Measurements from ENCODE around the gene CCDC88C.
A peak's percentile ranks its signal among the peaks of the same experiment; 100 is the strongest.
"Not testable (repeated sequence)": the region's sequence is repeated elsewhere in the genome, so short reads cannot be mapped to it uniquely, and the experiment has no call there.

Gene CCDC88C

DNA sequence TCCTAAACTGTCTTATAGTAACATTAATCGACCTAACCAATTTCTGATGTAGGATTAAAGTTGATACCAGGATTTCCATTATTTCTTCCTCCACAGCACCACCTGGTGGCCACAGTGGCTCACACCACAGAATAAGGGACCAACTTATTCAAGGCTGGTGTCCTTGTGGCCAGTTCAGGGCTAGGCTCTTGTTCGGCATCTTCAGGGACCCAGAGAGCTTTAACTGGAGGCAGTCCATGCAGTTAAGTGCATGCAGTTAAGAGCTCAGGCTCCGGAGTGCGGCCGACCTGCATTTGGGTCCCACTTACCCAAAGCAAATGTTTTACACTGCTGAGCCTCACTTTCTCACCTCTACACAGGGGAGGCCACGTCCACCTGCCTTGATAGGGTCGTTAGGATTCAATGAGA is 131.1 kb downstream of the CCDC88C start:
- DNase-seq (ENCODE audit: low read depth) = peak; percentile 43

DNA sequence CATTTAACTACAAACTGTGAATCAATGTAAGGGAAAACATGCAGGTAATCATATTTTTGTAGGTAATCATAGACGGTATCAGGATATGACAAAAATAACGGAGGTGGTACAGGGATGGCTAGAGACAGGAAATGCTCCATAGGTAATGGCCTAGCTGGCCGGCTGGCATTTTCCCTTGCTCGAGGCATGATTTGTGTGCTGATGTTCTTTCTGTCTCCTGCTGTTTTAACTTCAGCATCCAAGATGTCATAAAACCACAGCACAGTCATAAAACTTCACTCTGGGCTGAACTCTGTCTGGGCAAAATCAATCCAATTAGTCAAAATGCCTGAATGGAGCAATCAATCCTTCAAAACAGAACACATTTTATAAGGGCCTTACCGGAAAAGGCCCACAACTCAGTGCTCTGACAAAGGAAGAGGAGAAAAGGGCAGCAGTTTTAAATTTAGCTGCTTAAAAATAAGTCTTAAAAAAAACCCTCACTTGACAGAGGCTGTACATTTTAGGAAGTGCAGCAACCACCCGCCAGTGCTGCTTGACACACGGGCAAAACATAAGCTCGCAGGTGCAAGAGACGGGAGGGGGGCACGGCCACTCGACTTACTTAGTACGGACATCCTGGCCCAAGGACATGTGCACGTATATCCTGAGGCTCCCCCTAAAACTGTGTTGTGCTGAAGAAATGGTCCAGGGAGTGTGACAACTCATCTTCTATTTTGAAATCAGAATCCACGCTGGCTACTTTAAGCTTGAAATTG is 132.7 kb downstream of the CCDC88C start:
- no peak for DNase-seq (ENCODE audit: low read depth)

DNA sequence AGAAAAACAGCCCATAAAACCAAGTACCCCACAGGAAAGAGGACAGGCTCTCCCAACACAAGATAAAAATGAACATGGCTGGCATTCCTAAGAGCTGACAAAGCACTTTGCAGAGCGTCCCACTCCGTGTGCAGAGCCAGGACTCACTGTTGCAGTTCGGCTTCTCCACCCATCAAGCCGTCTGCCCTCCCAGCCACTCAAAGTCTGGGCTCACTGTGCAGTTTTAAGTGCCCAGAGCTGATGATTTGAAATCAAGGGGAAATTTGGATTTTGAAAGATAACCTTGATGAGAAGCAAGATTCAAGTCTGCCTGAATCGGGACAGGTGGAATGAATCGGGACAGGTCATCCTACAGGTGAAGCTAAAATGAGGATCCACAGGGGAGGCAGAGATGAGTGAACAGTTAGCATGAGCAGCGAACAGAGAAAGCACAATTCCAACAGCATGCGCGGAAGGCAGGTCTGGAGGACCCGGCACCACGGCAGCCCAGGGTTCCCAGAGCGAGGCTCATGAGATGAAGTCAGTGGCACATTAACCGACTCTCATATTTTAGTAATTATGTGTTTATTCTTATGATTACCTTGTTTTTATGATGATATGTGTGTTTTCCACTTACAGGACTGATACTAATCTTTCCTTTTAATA is 133.4 kb downstream of the CCDC88C start:
- peak; percentile 51 for DNase-seq (ENCODE audit: low read depth)

DNA sequence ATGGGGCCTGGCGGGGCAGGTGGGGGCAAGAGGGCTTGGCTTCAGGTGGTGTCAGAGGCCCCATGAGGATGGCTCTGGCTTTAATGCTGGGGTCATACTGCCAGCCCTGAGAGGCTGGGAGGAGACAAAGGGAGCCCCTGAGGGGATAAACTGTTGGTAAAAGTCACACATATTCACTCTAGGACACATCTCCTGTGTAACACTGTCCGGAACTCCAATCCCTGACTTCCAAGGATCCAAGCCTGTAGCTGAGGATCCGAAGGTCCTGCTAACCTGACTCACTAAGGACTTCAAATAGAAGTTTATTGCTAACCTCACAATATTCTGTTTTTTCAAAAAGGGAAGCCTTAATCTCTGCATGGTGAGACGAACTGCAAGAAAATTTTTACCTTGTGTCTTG is 134.0 kb downstream of the CCDC88C start:
- DNase-seq (ENCODE audit: low read depth) = no peak

DNA sequence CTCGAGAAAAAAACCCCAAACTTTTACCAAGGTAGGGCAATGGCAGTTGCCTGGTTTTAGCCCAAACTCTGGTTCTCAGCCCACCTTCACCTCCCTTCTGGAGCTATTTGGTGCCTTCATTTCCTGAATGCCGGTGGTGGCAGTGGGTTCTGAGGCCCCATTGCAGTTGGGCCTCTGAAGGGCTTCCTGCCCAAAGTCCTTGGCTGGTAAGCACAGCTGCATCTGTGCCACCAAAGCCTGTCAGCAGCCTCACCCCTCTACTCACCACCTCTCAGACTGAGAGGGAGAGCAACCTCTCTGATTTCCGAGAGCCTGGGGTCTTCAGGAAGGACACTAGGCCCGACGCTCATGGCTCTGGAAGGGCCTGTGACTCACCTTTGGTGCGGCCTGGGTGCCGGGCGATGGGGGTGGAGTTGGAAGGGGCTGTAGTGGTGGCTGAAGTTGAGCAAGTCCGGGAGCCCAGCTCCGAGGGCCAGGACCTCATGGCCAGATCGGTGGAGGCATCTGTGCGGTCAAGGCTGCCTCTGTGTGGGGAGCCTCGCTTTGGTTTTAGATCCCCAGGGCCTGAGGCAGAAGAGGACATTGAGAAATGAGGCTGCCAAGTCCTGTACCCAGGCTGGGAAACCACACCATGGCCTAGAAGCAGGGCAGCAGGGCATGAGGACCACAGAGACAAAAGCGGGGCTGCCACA is 134.5 kb downstream of the CCDC88C start:
- DNase-seq (ENCODE audit: low read depth) = no peak

DNA sequence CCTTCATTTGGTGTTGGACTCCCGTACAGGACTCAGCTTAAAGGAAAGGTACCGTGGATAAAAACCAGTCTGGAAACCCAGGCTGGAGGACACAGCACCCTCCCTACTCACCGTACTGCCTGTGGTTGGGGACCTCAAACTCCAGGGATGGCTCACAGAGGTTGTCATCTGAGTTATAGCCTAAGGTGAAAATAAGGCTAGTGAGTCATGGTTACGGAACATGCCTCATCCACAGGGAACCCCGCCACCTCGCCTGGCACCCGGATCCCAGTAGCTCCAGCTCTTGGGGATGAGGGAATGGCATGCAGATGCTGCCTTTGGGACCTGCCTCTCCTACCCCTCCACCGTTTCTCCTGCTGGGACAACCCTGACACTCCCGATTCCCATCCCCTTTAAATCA is 136.3 kb downstream of the CCDC88C start:
- no peak for DNase-seq (ENCODE audit: low read depth)

DNA sequence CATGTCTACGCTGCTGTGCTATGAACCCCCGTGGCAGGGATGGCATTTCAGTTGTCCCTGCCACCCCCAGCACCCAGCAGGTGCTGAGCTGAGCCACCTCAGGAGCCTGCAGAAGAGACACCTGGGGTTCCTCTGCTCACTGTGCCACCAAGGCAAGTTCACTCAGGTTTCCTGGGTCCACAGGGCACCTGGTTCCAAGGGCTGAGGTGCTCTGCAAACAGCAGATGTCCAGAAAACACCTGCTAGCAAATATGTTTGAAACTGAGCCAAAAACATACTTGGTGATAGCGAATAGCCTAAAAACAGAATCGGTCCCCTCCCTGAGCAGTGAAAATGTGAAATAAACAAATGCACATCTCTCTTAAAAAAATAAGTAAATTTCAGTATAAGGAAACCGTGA is 137.5 kb downstream of the CCDC88C start:
- DNase-seq (ENCODE audit: low read depth) = no peak

DNA sequence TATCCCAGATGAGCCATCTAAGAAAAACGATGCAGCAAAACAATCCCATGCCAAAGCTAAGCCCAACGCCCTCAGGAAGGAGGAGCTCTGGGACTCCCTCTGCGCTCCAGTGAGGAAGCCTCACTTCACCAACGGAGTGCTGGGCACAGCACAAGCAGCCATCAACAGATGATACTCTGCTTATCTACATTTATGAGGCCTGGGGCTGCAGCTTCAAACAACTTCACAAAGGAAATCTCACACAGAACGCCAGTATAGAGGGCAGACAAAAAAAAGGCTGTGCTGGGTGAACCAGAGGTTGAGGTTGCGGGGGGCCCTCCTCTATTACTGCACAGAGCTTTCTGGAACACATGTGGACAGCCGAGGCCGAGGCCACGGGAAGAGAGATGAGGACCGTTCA is 138.3 kb downstream of the CCDC88C start:
- DNase-seq (ENCODE audit: low read depth) = no peak

DNA sequence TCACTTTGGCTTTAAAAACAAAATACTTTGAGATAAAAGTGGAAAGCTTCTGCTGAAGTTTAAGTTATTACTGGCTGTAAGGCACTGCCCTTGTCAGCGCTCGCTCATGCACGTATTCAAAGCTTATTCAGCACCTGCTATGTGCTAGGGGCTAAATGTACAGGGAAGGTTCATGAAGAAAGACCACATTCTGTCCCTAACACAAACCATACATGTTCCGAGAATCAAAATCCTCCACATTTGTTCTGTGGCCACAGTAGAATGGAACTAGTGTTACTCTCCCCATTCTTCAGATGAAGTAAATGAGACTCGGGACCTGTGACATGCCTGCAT is 139.3 kb downstream of the CCDC88C start:
- DNase-seq (ENCODE audit: low read depth) = no peak

DNA sequence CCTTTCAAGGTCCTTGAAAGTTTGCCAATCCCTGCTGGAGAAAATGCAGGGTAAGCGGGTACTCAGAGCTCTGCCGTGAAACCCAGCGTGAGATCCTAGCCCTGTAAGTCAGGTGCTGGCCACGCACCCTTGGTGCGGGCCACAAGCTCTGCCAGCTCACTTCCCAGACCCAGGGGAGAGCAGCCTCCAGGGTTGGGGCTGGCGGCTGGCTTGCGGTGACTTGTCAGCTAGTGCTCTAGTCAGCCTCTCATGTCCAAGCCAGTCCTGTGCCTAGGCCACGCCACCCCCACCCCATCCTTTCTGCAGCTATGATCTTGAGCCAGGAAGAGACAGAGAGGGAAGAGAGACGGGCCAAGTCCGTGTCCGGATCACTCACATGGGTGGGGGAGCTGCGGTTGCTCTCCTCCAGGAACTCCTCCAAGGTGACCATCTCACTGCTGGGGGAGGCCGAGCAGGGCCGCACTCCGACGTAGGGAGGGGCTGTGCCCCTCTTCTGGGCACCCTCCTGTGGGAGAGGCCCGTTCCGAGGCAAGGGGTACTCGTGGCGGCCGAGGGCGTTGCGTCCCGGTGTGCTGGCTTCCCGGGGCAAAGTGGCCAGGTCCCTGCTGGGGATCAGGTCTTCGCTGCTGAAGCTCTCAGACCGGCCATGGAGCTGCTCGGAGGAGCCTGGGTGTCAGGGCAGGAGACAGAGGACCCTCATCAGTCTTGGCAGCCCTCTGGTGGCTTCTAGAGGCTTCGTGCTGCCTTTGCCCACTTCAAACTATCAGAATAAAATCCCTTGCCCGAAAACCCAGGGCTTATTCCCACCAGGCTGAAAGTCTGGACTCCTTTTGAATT is 139.9 kb downstream of the CCDC88C start:
- DNase-seq (ENCODE audit: low read depth) = no peak

DNA sequence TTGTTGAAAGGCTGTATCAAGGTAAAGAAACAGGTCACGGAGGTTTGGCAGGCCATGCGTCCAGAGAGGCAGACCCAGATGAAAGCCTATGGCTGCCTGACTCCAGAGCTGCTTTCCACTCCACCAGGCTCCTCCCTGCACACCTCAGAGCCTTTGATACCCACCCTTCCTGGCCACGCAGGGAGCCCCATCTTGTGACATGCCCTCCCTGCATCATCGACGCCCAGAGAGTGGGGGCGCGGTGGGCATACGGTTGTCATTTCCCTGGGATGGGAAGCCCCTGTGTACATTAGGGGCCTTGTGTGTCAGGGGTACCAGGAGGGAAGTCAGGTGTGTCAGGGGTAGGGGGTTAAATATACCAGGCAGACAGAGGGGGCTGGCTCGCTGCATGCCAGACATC is 142.8 kb downstream of the CCDC88C start:
- DNase-seq (ENCODE audit: low read depth) = no peak

DNA sequence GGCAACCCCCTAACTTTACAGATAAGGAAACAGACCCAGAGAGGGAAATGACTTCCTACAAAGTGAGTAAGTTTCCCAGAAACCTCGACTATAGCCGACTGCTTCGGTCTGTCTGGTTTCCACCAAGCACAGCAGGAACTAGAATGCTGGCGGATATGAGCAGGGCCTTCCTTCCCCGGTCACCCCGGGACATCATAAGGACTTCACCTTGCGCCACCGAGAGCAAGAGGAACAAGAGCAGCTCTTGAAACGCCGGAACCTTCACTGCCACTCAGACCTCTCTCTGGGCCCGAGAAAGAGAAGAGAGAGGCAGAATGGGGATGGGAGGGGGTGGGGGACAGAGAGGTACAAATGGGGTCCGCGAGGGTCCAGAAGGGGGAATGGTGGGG is 143.7 kb downstream of the CCDC88C start:
- DNase-seq (ENCODE audit: low read depth) = no peak

DNA sequence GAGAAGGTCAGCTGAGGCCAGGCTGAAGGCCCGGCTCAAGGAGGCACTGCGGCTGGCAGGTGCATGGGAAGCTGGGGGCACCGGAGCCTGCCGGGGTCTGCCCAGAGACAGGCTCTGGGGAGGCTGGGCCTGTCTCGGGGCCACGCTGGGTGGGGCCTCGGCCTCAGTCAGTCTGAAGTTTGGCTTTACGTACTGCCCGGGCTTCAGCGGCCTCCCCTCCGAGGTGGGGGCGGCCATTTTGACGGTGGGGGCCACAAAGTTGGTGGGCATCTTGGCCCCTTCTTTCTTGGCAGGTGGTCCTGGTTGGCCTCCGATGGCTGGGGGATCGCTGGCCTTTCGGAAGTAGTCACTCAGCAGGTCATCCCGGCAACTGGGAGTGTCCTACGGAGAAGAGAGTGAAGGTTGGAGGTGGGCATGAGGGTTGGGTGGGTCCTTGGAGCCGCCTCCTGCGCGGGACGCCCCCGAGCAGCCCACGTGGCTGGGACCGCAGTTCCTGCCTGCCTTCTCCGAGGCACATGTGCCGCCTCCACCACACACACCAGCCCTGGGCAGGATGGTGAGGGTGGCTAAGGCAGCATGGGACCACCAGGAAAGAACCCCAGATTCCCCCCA is 144.2 kb downstream of the CCDC88C start:
- no peak for DNase-seq (ENCODE audit: low read depth)

DNA sequence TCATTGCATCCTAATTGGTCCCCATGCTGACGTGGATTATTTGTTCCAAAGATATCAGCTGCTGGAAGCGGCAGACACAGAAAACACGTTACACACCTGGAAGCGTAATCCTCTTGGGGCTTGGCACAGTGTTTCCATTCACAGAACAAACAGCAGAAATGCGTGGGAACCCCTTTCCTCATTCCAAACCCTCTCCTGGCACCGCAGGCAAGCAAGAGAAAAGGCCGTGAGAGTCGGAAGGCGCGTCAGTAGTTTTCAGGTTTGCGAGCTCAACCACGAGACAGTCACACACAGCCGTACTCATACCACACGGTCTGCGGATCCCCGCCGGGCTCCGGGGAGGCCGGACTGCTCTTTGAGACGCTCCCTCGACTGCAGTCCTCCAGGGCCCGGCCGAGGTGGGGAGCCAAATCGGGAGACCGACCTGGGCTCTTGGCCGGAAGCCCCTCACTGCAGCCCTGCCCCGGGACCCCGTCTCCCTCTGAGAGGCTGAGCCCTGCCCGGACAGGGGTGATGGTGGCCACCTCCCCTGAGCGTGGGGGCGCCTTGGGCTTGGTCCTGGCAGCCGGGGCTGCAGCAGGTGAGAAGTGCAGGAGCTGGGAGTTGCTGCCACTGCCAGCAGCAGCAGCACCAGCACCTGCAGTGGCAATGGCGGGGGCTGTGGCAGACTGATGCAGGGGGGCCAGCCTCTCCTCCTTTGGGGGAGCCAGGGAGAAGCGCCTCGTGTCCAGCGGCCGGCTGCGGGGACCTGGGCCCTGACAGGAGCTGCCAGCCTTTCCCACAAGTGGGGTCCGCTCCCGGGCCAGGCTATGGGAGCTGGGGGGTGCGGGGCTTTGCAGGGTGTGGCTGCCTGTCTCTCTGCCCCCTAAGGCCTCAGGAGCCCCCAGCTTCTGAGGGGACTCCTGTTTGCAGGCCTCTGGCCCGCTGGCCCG is 145.0 kb downstream of the CCDC88C start:
- DNase-seq (ENCODE audit: low read depth) = no peak

DNA sequence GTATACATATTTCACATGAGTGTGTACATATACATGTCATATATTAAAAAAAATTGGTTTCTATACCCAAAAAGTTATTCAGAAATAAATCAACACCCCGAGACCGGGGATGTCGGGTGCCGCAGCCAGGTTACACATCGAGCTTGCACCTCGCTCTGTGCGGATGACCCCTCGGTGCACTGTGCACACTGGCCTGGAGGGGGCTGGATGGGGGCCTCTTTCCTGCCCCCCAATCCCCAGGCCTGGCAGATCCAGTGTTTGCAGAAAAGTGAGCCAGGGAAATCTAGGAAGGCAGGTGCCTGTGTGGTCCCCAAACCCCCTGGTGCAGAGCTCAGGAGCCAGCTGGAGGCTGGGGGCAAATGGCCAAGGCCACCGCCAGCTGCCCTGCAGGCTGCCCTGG is 146.0 kb downstream of the CCDC88C start:
- no peak for DNase-seq (ENCODE audit: low read depth)

DNA sequence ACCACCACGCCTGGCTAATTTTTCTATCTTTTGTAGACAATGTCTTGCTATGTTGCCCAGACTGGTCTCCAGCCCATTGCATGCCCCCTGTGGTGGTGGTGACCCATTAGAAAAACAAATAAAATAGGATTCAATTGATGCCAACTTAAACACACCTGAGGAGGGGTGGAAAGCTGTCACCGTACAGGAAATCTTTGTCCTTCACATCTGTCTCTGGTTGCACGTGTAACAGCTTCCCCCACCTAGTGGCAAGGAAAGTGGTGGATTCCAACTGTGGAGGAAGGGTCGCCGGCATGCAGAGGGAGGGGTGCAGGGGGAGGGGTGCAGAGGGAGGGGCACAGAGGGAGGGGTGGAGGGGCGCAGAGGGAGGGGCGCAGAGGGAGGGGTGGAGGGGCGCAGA is 147.0 kb downstream of the CCDC88C start:
- DNase-seq (ENCODE audit: low read depth) = no peak

DNA sequence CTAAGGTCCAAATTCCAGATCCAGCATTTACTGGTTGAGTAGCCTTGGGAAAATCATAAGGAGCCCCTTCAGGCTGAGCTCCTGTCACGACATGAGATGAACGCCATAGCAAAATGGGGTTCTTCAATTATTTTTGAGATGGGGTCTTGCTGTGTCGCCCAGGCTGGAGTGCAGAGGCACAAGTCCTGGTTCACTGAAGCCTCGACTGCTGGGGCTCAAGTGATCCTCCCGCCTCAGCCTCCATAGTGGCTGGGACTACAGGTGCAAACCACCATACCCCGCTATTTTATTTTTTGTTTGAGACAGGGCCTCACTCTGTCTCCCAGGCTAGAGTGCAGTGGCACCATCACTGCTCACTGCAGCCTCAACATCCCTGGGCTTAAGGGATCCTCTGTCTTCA is 147.4 kb downstream of the CCDC88C start:
- no peak for DNase-seq (ENCODE audit: low read depth)

DNA sequence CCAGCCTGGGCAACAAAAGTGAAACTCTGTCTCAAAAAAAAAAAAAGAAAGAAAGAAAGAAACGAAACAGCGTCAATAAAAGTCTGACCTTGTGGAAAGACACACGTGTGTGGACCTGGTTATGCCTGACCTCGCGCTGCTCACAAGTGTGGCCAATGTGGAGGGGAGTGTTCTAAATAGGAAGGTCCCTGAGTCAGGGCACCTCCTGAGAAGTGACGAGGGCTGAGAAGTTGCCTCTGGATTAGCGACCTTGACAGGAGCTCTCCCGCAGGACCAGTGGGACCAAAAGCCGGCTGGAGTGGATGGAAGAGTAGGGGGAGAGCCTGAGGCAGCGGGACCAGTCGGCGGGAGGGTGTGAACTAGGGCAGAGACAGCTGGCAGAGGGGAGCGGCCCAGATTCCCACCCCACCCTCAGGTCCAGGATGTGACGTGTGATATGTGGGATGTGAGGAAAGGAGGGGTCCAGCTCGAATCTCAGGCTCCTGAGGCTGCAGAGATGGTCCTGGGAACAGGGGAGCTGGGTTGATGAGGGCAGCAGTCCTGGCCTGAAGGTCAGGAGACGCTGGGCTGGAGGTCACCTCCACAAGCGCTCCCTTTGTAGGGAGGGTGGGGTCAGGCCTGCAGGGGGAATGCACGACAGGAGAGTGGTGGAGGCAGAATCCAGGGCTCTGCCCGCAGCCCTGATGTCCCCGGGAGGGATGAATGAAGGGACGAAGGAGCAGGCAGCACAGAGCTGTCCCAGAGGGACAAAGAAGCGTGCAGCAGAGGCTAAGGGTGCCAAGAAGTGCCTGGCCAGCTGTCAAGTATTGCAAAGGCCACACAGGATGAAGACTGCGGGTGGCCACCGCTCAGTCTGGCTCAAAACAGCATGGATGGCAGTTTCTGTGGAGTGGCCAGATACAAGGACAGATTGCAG is 148.3 kb downstream of the CCDC88C start:
- no peak for DNase-seq (ENCODE audit: low read depth)

DNA sequence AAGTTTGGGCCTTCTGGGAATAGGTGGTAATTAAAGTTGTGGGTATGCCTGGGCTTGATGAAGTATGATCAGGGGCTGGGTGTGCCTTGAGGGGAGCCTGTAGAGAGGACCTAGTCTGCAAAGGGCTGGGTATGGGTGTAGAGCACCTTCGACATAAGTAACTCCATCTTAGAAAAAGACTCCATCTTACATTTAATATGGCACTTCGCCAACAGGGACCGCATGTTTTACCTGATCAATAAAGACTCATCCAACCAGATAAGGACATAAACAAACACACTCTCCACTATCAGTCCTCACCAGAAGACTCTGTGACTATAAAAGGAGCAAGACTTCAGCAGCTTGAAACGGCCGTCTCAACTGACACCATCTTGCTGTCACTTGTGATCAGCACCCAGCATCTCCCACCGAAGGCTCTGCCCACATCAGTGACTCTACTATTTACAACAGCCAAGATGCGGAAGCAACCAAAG is 149.6 kb downstream of the CCDC88C start:
- DNase-seq (ENCODE audit: low read depth) = no peak

DNA sequence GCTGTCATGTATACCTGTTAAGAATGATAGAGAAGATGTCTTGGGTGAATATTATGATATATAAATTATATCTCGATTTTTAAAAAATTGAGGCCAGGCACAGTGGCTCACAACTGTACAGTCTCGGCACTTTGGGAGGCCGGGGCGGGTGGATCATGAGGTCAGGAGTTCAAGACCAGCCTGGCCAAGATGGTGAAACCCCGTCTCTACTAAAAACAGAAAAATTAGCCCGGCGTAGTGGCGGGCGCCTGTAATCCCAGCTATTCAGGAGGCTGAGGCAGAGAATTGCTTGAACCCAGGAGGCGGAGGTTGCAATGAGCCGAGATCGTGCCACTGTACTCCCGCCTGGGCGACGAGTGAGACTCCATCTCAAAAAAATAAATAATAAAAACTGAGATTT is 151.3 kb downstream of the CCDC88C start:
- DNase-seq (ENCODE audit: low read depth) = not testable (repeated sequence)
